Loucy (cell line): Measurements from ENCODE around the gene HMX1.

Experiments used
- H2AFZ ChIP-seq: fragments of 200-600 bp; sonication (generic); 2 replicates; pipeline ENCODE4 v1.6.0; 2016; ENCODE audit warnings: antibody characterized with exemption, mild to moderate bottlenecking, low read length, moderate library complexity
- H3F3A ChIP-seq: fragments of 200-600 bp; 2 replicates; pipeline ENCODE4 v1.6.0; 2016; ENCODE audit warnings: antibody characterized with exemption, low read depth, mild to moderate bottlenecking
- H3K27me3 ChIP-seq: fragments of 200-600 bp; sonication (generic); 2 replicates; pipeline ENCODE4 v1.6.1; 2014; ENCODE audit warnings: low read length, mild to moderate bottlenecking; ENCODE audit not compliant: insufficient read depth, poor library complexity, severe bottlenecking
- H3K36me3 ChIP-seq: fragments of 200-600 bp; sonication (generic); 2 replicates; pipeline ENCODE4 v1.6.1; 2016; ENCODE audit warnings: low read length; ENCODE audit not compliant: insufficient read depth
- H3K4me1 ChIP-seq: fragments of 200-600 bp; sonication (generic); 2 replicates; pipeline ENCODE4 v1.5.1; 2014; ENCODE audit warnings: low read length, mild to moderate bottlenecking; ENCODE audit not compliant: insufficient read depth, poor library complexity, severe bottlenecking
- H3K4me2 ChIP-seq: fragments of 200-600 bp; sonication (generic); 2 replicates; pipeline ENCODE4 v1.6.0; 2014; ENCODE audit warnings: antibody characterized with exemption, low read length, low read depth, mild to moderate bottlenecking; ENCODE audit not compliant: poor library complexity, severe bottlenecking
- H3K4me3 ChIP-seq: fragments of 200-600 bp; sonication (generic); 2 replicates; pipeline ENCODE4 v1.5.1; 2014; ENCODE audit warnings: low read length, mild to moderate bottlenecking, mixed read lengths; ENCODE audit not compliant: poor library complexity, severe bottlenecking
- H3K79me2 ChIP-seq: fragments of 200-600 bp; sonication (generic); 2 replicates; pipeline ENCODE4 v1.6.1; 2014; ENCODE audit warnings: low read length; ENCODE audit not compliant: insufficient read depth
- H3K9ac ChIP-seq: fragments of 200-600 bp; sonication (generic); 2 replicates; pipeline ENCODE4 v1.6.0; 2014; ENCODE audit warnings: mild to moderate bottlenecking, low read depth, low read length, moderate library complexity; ENCODE audit not compliant: poor library complexity, severe bottlenecking
- H3K9me2 ChIP-seq: fragments of 200-600 bp; sonication (generic); replicated peaks from 2 replicates; pipeline ENCODE4 v1.6.1; 2016; ENCODE audit warnings: low read depth, low read length, mixed read lengths
- H3K9me3 ChIP-seq: fragments of 200-600 bp; sonication (generic); 2 replicates; pipeline ENCODE4 v1.6.1; 2014; ENCODE audit warnings: mild to moderate bottlenecking, antibody characterized with exemption, low read length, low read depth; ENCODE audit not compliant: insufficient read depth
- H4K20me1 ChIP-seq: fragments of 200-600 bp; sonication (generic); 2 replicates; pipeline ENCODE4 v1.6.0; 2014; ENCODE audit warnings: antibody characterized with exemption, low read length, mild to moderate bottlenecking; ENCODE audit not compliant: insufficient read depth, poor library complexity, severe bottlenecking
- EZH2phosphoT487 ChIP-seq: fragments of 200-600 bp; IDR thresholded peaks from 2 replicates; pipeline ENCODE4 v1.6.1; 2018; ENCODE audit warnings: antibody characterized with exemption, mild to moderate bottlenecking, moderate library complexity, borderline replicate concordance
- TF ChIP-seq, protein P1 (sequence below): fragments of 200-600 bp; sonication (generic); conservative IDR thresholded peaks from 2 replicates; pipeline ENCODE4 v1.5.1; 2014; ENCODE audit warnings: mild to moderate bottlenecking, antibody characterized with exemption, low read length

HMX1 gene

DNA sequence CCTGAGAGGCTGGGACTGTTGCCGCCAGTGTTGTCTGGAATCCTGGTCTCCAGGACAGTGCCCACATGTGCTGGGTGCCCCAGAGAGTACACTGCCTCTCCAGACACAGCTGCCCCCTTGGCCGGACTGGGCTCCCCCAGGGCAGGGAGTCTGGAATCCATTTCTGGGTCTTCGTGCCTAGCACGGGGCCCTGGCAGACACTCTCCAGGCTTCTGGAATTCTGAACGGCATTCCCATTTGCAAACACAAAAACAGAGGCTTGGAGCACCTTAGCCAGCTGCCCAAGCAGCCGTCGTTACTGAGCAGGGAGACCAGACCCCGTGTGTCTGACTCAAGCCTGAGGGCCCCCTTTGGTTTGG is 20.8 kb downstream of the HMX1 start:
- no peaks in the 10 kb centered on the region for H3K36me3 ChIP-seq
- no peak overlapping the region for H3K4me3 ChIP-seq
- H3K79me2 ChIP-seq: no peaks in the 10 kb centered on the region
- no peaks in the 10 kb centered on the region for H3F3A ChIP-seq
- no peaks in the 10 kb centered on the region for H3K27me3 ChIP-seq
- H4K20me1 ChIP-seq: no peaks in the 10 kb centered on the region
- no peak for TF ChIP-seq EZH2phosphoT487
- TF ChIP-seq, protein P1, sequence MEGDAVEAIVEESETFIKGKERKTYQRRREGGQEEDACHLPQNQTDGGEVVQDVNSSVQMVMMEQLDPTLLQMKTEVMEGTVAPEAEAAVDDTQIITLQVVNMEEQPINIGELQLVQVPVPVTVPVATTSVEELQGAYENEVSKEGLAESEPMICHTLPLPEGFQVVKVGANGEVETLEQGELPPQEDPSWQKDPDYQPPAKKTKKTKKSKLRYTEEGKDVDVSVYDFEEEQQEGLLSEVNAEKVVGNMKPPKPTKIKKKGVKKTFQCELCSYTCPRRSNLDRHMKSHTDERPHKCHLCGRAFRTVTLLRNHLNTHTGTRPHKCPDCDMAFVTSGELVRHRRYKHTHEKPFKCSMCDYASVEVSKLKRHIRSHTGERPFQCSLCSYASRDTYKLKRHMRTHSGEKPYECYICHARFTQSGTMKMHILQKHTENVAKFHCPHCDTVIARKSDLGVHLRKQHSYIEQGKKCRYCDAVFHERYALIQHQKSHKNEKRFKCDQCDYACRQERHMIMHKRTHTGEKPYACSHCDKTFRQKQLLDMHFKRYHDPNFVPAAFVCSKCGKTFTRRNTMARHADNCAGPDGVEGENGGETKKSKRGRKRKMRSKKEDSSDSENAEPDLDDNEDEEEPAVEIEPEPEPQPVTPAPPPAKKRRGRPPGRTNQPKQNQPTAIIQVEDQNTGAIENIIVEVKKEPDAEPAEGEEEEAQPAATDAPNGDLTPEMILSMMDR: no peak
- no peaks in the 10 kb centered on the region for H3K4me1 ChIP-seq
- no peak overlapping the region for H3K4me2 ChIP-seq
- H2AFZ ChIP-seq: no peak overlapping the region
- no peaks in the 10 kb centered on the region for H3K9me2 ChIP-seq
- no peak overlapping the region for H3K9ac ChIP-seq
- H3K9me3 ChIP-seq: peaks cover 6% of the 10 kb centered on the region; the same call in 1 of the 2 replicates

DNA sequence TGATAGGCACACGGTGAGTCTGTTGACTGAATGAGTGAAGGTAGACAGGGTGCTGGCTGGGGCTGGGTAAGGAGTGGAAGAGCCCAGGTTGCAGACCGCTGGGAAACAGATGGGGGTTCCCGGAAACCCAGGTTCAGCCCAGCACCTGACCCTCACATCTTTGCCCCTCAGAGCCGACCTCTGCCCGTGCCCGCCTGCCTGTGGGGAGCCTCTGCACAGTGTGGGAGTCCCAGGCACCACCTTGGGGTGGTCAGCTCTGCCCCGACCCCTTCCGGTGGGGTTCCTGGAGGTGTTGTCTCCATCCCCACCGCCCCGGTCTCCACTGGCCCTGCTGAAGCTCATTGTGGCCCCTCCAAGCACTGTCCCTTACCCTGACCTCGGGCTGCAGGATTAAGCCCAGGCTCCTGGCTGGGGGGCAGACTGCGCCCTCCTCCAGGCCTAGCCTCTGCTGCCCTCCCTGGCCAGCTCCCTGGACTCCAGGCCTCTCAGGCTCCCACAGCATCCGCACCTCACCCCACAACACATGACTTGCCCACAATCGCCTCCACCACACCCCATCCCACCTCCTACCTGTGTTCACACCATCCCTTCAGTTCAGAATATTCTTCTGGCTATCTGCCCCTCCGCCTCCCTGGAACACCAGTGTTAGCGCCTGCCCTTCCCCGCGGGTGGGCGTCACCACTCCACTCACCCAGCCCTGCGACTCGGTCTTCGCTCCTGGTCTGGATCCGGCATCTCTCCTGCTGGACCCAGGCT is 21.4 kb downstream of the HMX1 start:
- H3K27me3 ChIP-seq: no peaks in the 10 kb centered on the region
- TF ChIP-seq, protein P1: no peak
- no peak for TF ChIP-seq EZH2phosphoT487

DNA sequence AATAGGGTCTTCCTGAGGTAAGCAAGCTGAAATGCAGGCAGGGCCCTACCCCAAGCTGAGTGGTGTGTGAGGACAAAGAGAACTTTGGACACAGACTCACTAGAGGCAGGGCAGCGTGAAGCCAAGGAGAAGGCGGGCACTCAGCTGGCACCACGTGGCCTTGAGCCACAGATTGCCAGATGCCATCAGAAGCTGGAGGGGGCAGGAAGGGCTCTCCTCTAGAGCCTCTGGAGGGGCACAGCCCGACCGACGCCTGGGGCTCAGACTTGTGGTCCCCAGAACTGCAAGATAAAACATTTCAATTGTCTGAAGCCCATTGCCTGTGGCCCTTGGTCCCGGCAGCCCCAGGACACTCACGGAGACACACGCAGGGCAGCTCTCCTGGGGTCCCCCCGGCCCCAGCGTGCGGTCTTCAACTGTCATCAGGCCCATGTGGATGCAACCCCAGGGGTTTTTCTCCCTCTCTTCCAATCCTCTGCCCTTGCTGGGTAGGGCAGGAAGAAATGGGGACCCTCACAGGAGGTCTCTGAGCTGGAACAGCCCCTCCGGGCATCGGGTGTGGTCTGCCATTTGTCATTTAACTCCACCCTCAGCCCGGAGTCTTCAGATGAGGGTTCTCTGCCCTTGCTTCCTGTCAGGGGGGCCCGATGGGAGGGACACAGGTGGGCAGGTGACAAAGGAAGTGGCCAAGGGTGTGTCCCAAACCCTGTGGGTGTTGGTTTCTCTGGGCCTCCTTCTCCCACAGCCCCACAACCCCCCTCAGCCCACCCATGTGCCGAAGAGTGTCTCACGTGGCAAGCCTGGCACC is 22.2 kb downstream of the HMX1 start:
- Histone ChIP-seq H3F3A (no peaks in the 10 kb centered on the region), H3K79me2 (no peaks in the 10 kb centered on the region), H3K4me2 (no peak overlapping the region), H3K4me1 (no peaks in the 10 kb centered on the region), H3K36me3 (no peaks in the 10 kb centered on the region), H3K4me3 (no peak overlapping the region), H2AFZ (no peak overlapping the region), H3K9me3 (peaks cover 6% of the 10 kb centered on the region; the same call in 1 of the 2 replicates), H3K9ac (no peak overlapping the region), H3K9me2 (no peaks in the 10 kb centered on the region), H3K27me3 (no peaks in the 10 kb centered on the region), H4K20me1 (no peaks in the 10 kb centered on the region)
- TF ChIP-seq EZH2phosphoT487: no peak
- TF ChIP-seq, protein P1: no peak

More for the DNA sequence above, 21.4 kb downstream of the HMX1 start:
- H3K79me2 ChIP-seq: no peaks in the 10 kb centered on the region
- H3K4me1 ChIP-seq: no peaks in the 10 kb centered on the region
- no peak overlapping the region for H2AFZ ChIP-seq
- no peak overlapping the region for H3K4me2 ChIP-seq
- H3K9me3 ChIP-seq: peaks cover 6% of the 10 kb centered on the region; the same call in 1 of the 2 replicates
- no peaks in the 10 kb centered on the region for H3K9me2 ChIP-seq
- no peaks in the 10 kb centered on the region for H3K36me3 ChIP-seq
- H3K9ac ChIP-seq: no peak overlapping the region
- no peaks in the 10 kb centered on the region for H4K20me1 ChIP-seq
- H3F3A ChIP-seq: no peaks in the 10 kb centered on the region
- no peak overlapping the region for H3K4me3 ChIP-seq
